OCI-LY3 (cell line): ENCODE measurements around the gene ZC3H6.
"Not testable (repeated sequence)": the region's sequence is repeated elsewhere in the genome, so short reads cannot be mapped to it uniquely, and the experiment has no call there.

Experiments
- EZH2phosphoT487 ChIP-seq: fragments of 200-600 bp; shearing (Covaris generic); IDR thresholded peaks from 2 replicates; pipeline ENCODE4 v1.6.1; 2018; ENCODE audit warnings: antibody characterized with exemption, mixed run types, low read depth
- TF ChIP-seq, protein P1 (sequence below): fragments of 200-600, 300-600 bp; sonication (generic); IDR thresholded peaks from 2 replicates; pipeline ENCODE4 v1.5.1; 2014; ENCODE audit warnings: antibody characterized with exemption, low read length, low read depth

DNA sequence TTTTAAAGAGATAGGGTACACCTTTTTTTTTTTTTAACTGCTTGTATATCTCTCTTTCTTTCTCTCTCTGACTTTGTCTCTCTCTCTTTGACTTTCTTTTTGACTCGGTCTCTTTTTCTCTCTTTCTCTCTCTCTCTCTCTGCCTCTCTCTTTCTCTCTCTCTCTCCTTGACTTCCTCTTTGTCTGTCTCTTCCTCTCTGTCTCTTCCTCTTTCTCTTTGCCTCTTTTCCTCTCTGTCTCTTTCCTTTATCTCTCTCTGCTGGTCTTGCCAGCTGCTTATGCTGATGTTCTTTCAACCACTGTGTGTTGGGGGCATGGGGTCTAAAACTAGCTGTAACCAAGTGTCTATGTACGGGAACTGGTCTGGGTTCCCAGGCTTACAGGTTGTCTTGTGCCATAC, 76.9 kb downstream of the ZC3H6 start:
- TF ChIP-seq, protein P1, sequence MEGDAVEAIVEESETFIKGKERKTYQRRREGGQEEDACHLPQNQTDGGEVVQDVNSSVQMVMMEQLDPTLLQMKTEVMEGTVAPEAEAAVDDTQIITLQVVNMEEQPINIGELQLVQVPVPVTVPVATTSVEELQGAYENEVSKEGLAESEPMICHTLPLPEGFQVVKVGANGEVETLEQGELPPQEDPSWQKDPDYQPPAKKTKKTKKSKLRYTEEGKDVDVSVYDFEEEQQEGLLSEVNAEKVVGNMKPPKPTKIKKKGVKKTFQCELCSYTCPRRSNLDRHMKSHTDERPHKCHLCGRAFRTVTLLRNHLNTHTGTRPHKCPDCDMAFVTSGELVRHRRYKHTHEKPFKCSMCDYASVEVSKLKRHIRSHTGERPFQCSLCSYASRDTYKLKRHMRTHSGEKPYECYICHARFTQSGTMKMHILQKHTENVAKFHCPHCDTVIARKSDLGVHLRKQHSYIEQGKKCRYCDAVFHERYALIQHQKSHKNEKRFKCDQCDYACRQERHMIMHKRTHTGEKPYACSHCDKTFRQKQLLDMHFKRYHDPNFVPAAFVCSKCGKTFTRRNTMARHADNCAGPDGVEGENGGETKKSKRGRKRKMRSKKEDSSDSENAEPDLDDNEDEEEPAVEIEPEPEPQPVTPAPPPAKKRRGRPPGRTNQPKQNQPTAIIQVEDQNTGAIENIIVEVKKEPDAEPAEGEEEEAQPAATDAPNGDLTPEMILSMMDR, result not testable (repeated sequence)
- not testable (repeated sequence) for TF ChIP-seq EZH2phosphoT487
